Neural crest cell (in vitro differentiated cells): ENCODE results near the gene CSF1. TPM values are rescaled to one million over a fixed set of nuclear protein-coding genes. Genes with fewer than 3 reads are reported as not detected.
"Not testable (repeated sequence)": the region's sequence is repeated elsewhere in the genome, so short reads cannot be mapped to it uniquely, and the experiment has no call there.

Experiments
- DNase-seq: peaks from one replicate; pipeline ENCODE4 v3.0.0; 2021; ENCODE audit warnings: low read depth, mixed read lengths, low spot score
- H3K27ac Mint-ChIP-seq: one replicate; pipeline ENCODE4 v1.8.0; 2021; ENCODE audit warnings: mild to moderate bottlenecking, mixed read lengths; ENCODE audit not compliant: unreplicated experiment
- H3K27me3 Mint-ChIP-seq: 2 replicates; pipeline ENCODE4 v1.8.0; 2021; ENCODE audit warnings: low read depth, mild to moderate bottlenecking, mixed read lengths
- H3K36me3 Mint-ChIP-seq: 2 replicates; pipeline ENCODE4 v1.8.0; 2021; ENCODE audit warnings: low read depth, mild to moderate bottlenecking, mixed read lengths
- H3K4me1 Mint-ChIP-seq: 2 replicates; pipeline ENCODE4 v1.8.0; 2021; ENCODE audit warnings: mixed read lengths
- H3K4me3 Mint-ChIP-seq: one replicate; pipeline ENCODE4 v1.8.0; 2021; ENCODE audit warnings: mild to moderate bottlenecking, mixed read lengths
- H3K9me3 Mint-ChIP-seq: 2 replicates; pipeline ENCODE4 v1.8.0; 2021; ENCODE audit warnings: mixed read lengths
- long read RNA-seq: library from polyadenylated mRNA; unstranded; transcript quantifications from one replicate; pipeline ENCODE4 v2.0.0, GENCODE V29; 2020
- total RNA-seq: library from RNA; stranded (reverse); gene quantifications from 2 replicates; pipeline ENCODE4 v1.2.1, GENCODE V29; 2021
- TF ChIP-seq, protein P1 (sequence below): fragments of 200-600 bp; sonication (generic); conservative IDR thresholded peaks from 2 replicates; pipeline ENCODE4 v1.5.0; 2021; ENCODE audit warnings: antibody characterized with exemption, mild to moderate bottlenecking

Gene CSF1, protein sequence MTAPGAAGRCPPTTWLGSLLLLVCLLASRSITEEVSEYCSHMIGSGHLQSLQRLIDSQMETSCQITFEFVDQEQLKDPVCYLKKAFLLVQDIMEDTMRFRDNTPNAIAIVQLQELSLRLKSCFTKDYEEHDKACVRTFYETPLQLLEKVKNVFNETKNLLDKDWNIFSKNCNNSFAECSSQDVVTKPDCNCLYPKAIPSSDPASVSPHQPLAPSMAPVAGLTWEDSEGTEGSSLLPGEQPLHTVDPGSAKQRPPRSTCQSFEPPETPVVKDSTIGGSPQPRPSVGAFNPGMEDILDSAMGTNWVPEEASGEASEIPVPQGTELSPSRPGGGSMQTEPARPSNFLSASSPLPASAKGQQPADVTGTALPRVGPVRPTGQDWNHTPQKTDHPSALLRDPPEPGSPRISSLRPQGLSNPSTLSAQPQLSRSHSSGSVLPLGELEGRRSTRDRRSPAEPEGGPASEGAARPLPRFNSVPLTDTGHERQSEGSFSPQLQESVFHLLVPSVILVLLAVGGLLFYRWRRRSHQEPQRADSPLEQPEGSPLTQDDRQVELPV
- total RNA-seq, result 16.0 and 17.9 TPM in 2 replicates
- long read RNA-seq, result 0 reads

DNA sequence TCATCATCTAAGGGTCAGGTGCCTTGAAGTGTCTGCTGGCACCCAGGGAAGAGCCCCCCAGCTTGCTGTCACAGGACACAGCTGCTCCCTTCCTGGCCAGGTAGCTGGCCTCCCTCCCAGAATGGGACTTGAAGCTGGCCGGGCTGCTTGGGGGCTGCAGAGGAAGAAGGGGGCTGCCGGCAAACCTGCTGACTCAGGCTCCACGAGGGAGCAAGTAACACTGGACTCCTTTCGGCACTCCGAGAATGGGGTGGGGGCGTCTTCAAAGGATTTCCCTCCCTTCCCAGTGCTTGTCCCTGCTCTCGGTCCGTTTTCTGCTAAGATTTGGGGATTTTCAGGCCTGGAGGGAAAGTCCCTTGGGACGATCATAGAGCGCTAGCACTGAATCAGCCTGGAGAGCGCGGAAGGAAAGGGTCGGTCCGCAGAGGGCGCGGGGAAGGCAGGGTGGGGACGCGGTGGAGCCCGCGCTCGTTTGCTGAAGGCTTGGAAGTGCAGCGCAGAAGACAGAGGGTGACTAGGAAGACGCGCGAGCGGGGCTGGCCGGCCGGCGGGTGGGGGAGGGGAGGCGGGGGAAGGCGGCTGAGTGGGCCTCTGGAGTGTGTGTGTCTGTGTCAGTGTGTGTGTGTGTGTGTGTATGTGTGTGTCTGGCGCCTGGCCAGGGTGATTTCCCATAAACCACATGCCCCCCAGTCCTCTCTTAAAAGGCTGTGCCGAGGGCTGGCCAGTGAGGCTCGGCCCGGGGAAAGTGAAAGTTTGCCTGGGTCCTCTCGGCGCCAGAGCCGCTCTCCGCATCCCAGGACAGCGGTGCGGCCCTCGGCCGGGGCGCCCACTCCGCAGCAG, at the start of gene CSF1:
Gene CSF1 (plus strand): TSS at position 727 of the 840 bp plus-strand sequence. CDS start 175 bp downstream, outside the sequence.
- no peaks in the 10 kb centered on the region for H3K36me3 Mint-ChIP-seq
- peak within 1 kb of the TSS; percentile 85 for H3K27ac Mint-ChIP-seq
- peak; percentile 69 for DNase-seq

DNA sequence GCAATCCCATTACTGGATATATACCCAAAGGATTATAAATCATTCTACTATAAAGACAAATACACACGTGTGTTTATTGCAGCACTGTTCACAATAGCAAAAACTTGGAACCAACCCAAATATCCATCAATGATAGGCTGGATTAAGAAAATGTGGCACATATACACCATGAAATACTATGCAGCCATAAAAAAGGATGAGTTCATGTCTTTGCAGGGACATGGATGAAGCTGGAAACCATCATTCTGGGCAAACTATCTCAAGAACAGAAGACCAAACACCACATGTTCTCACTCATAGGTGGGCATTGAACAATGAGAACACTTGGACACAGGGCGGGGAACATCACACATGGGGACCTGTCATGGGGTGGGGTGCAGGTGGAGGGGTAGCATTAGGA, 49.0 kb upstream of the CSF1 start:
- not testable (repeated sequence) for H3K27ac Mint-ChIP-seq, H3K4me3 Mint-ChIP-seq, H3K27me3 Mint-ChIP-seq, DNase-seq, H3K36me3 Mint-ChIP-seq
- H3K4me1 Mint-ChIP-seq, result peaks cover 18% of the 10 kb centered on the region
- peaks cover 13% of the 10 kb centered on the region for H3K9me3 Mint-ChIP-seq

More for the DNA sequence above, at the start of gene CSF1:
- Mint-ChIP-seq H3K27me3 (peaks cover 26% of the 10 kb centered on the region), H3K4me3 (peak within 1 kb of the TSS; percentile 92), H3K4me1 (peaks cover 68% of the 10 kb centered on the region), H3K9me3 (no peaks in the 10 kb centered on the region)
- TF ChIP-seq, protein P1, sequence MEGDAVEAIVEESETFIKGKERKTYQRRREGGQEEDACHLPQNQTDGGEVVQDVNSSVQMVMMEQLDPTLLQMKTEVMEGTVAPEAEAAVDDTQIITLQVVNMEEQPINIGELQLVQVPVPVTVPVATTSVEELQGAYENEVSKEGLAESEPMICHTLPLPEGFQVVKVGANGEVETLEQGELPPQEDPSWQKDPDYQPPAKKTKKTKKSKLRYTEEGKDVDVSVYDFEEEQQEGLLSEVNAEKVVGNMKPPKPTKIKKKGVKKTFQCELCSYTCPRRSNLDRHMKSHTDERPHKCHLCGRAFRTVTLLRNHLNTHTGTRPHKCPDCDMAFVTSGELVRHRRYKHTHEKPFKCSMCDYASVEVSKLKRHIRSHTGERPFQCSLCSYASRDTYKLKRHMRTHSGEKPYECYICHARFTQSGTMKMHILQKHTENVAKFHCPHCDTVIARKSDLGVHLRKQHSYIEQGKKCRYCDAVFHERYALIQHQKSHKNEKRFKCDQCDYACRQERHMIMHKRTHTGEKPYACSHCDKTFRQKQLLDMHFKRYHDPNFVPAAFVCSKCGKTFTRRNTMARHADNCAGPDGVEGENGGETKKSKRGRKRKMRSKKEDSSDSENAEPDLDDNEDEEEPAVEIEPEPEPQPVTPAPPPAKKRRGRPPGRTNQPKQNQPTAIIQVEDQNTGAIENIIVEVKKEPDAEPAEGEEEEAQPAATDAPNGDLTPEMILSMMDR, result no peak

DNA sequence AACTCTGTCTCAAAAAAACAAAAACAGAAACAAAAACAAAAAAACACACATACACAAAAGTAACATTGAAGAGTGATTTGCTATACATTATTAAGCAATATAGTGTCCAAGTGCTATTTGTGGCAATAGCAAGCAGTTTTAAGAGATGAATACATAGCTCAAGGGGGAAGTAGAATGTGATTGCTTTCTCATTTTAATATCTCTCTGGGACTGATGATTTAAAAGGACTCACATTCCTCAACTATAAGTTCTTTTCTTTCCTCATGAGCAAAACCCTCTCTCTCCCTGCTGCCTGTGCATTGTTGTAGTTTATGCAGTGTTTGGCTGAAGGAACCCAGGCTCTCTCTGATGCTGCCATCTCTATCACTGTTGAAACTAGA, 47.0 kb upstream of the CSF1 start:
- H3K27me3 Mint-ChIP-seq, result no peaks in the 10 kb centered on the region
- TF ChIP-seq, protein P1, result no peak
- peaks cover 16% of the 10 kb centered on the region for H3K9me3 Mint-ChIP-seq
- no peak overlapping the region for H3K4me3 Mint-ChIP-seq
- H3K27ac Mint-ChIP-seq, result no peak overlapping the region
- H3K4me1 Mint-ChIP-seq, result peaks cover 18% of the 10 kb centered on the region
- no peak for DNase-seq
- H3K36me3 Mint-ChIP-seq, result peaks cover 8% of the 10 kb centered on the region

DNA sequence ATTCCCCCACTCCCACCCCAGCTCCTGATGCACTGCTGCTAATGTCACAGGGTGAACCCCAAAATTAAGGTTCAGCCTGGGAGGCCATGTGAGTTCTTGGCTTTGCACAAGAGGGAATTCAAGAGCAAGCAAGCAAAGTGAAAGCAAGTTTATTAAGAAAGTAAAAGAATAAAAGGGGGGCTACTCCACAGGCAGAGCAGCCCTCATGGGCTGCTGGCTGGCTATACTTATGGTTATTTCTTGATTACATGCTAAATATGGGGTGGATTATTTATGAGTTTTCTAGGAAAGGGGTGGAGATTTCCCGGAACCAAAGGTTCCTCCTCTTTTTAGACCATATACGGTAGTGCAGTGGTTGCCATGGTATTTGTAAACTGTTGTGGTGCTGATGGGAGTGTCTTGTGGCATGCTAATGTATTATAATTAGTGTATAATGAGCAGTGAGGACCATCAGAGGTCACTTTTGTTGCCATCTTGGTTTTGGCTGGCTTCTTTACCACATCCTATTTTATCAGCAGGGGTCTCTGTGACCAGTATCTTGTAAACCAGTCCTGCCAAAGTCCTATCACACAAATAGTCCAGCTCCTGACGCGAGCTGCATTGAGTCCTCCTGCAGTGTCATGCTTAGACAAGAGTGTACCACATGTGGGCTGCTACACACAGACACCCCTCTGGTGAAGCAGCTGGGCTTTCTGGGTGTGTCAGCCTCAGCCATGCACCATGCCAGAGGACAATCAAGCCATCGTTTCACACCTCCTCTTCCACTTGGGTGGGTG, 46.4 kb upstream of the CSF1 start:
- Mint-ChIP-seq H3K4me1 (peaks cover 18% of the 10 kb centered on the region), H3K27ac (no peak overlapping the region), H3K9me3 (peaks cover 16% of the 10 kb centered on the region), H3K36me3 (peaks cover 8% of the 10 kb centered on the region), H3K4me3 (no peak overlapping the region), H3K27me3 (no peaks in the 10 kb centered on the region)
- TF ChIP-seq, protein P1, result no peak
- no peak for DNase-seq

DNA sequence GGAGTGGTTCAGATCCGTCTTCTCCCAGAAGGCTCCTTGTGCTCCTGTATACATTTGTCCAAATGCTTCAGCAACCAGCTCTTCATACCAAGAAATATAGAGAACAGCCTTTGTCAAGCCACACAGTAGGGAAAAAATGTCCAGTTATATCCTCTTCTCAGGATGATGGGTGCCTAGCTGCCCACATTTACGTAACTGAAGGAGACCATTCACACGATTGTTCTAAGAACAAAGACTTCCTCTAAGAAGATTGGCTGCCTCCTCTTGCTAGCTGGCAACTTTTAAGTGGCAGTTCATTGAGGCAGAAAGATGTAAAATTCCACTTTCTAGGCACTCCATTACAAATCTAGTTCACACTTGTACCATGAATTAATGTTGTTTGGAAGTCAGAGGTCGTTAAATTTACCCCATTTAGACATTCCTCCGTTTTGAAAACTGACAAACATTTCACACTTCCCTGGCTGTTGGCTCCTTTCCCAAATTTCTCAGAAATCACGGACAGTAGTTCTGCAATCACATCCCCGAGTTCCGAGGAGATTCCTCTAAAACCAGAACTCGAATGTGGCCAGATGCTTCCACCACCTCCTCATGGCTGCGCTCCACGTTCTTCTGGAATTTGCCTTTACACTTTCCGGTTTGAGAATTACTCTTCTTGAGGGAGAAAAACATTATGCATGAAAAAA, 45.6 kb upstream of the CSF1 start:
- Mint-ChIP-seq H3K4me1 (peaks cover 18% of the 10 kb centered on the region), H3K27ac (peak overlapping the region; percentile 31), H3K4me3 (no peak overlapping the region), H3K9me3 (peaks cover 13% of the 10 kb centered on the region), H3K36me3 (peaks cover 3% of the 10 kb centered on the region), H3K27me3 (no peaks in the 10 kb centered on the region)
- TF ChIP-seq, protein P1, result no peak
- no peak for DNase-seq
